Activated naive CD4-positive, alpha-beta T cell treated with anti-CD3 and anti-CD28 coated beads, Interleukin-2, amount 10 ng/mL, durations not matched to agents 7 days and 5 days (primary cell): Measurements from ENCODE around the gene VPS35L.

Experiments used
- CTCF ChIA-PET: fragments of 350-600 bp; sonication (Branson Sonifier 250); formaldehyde crosslinking; loops from one replicate; lab custom pipeline; 2021; ENCODE audit warnings: antibody characterized with exemption; lab: Charles Lee
- DNase-seq: peaks from one replicate; pipeline ENCODE4 v3.0.0-alpha.2; 2020
- H3K27ac Mint-ChIP-seq: one replicate; pipeline ENCODE4 v1.8.0; 2021; ENCODE audit warnings: mild to moderate bottlenecking, moderate library complexity, mixed read lengths
- H3K27me3 Mint-ChIP-seq: one replicate; pipeline ENCODE4 v1.8.0; 2021; ENCODE audit warnings: mild to moderate bottlenecking, mixed read lengths
- H3K36me3 Mint-ChIP-seq: one replicate; pipeline ENCODE4 v1.8.0; 2021; ENCODE audit warnings: mixed read lengths
- H3K4me1 Mint-ChIP-seq: one replicate; pipeline ENCODE4 v1.8.0; 2021; ENCODE audit warnings: mixed read lengths
- H3K4me3 Mint-ChIP-seq: one replicate; pipeline ENCODE4 v1.8.0; 2021; ENCODE audit warnings: mild to moderate bottlenecking, moderate library complexity, mixed read lengths
- H3K9me3 Mint-ChIP-seq: one replicate; pipeline ENCODE4 v1.8.0; 2021; ENCODE audit warnings: mixed read lengths

The VPS35L gene

DNA sequence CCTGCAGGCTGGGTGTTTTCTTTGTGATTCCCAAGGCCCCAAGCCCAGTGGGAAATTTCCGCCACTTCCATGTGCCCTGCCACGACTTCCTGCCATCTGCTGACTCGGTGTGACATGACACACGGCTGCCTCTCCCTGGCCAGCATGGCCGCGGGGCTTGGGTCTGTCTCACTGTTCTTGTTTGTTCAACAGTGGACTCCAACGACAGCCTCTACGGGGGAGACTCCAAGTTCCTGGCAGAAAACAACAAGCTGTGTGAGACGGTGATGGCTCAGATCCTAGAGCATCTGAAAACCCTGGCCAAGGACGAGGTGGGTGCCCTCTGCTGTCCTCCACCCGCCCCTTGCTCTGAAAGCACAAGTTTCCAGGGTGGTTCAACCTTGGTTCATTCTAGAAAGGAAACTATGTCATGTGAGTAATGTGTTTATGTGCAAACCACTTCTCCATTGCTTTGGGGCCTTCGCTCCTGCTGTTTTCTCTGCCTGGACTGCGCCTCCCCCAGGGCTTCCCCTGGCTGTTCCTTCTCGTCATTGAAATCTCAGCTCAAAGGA, 135.7 kb downstream of the VPS35L start:
- CTCF ChIA-PET: interaction anchor here (1.1 kb wide), 2 partner anchors 17 to 195 kb away, joined by 3 read pairs; no protein-coding TSS in a partner anchor
- H3K27ac Mint-ChIP-seq: no peak overlapping the region
- peaks cover 50% of the 10 kb centered on the region for H3K4me1 Mint-ChIP-seq
- H3K36me3 Mint-ChIP-seq: peaks cover 33% of the 10 kb centered on the region
- no peak for DNase-seq
- no peaks in the 10 kb centered on the region for H3K27me3 Mint-ChIP-seq
- no peak overlapping the region for H3K4me3 Mint-ChIP-seq
- no peaks in the 10 kb centered on the region for H3K9me3 Mint-ChIP-seq

DNA sequence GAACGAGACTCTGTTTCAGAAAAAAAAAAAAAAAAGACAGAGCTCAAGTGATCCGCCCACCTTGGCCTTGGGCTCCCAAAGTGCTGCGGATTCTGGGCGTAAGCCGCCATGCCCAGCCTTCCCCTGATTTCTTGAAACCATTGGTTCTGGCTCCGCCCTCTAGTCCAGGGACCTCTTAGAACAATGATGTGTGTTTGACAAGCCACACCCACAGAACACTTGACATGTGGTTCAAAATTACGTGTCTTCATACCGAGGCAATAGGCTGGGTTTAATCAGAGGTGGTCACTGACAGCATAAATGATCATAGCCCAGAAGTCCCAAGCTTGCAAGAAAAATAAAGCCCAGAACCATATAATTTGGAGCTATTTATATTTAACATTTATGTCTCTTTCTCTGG, 139.5 kb downstream of the VPS35L start:
- no peak overlapping the region for H3K4me3 Mint-ChIP-seq
- peaks cover 56% of the 10 kb centered on the region for H3K4me1 Mint-ChIP-seq
- no peak for DNase-seq
- H3K36me3 Mint-ChIP-seq: peaks cover 40% of the 10 kb centered on the region
- no peaks in the 10 kb centered on the region for H3K9me3 Mint-ChIP-seq
- CTCF ChIA-PET: no interaction called here
- no peaks in the 10 kb centered on the region for H3K27me3 Mint-ChIP-seq
- H3K27ac Mint-ChIP-seq: peak overlapping the region; percentile 28

DNA sequence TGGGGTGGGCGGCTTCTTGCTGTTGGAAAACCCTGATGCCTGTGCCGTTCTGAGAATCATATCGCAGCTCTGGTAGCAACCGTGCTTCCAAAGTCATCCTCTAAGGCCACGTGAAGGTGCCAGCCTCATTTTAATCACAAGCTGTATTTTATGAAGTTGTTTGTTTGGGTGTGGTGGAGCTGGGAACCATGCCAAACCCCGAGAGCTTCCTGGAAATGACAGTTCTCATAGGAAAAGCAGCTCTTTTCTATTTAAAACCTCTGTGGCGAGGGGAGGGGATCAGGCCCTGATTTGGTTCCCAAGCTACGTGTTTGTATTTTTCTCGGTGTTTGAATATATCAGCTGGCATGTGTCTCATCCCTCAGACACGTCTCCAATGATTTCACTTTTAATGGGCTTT, 140.8 kb downstream of the VPS35L start:
- Mint-ChIP-seq H3K36me3 (peaks cover 49% of the 10 kb centered on the region), H3K27me3 (no peaks in the 10 kb centered on the region), H3K4me1 (peaks cover 47% of the 10 kb centered on the region), H3K9me3 (no peaks in the 10 kb centered on the region), H3K27ac (peak overlapping the region; percentile 81), H3K4me3 (no peak overlapping the region)
- CTCF ChIA-PET: no interaction called here
- peak; percentile 75 for DNase-seq

DNA sequence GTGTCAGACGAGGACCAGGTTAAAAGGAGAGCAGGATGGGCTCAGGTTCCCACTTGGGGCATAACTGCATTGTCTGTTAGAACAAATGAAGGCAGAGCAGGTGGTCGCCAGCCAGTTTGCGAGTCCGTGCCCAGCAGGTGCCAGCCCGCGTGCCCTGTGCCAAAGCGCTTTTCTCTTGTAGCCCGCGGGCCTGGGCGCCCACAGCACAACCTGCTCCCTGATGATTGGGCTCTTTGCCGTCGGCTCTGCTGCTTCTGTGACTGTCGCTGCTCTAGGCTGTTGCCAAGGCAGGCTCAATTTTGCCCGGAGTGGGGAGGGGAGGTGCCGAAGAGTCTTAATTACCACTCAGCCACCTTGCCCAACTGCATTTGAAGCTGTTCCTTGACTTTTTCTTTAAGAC, 141.5 kb downstream of the VPS35L start:
- Mint-ChIP-seq H3K27me3 (no peaks in the 10 kb centered on the region), H3K4me3 (no peak overlapping the region), H3K27ac (peak overlapping the region; percentile 81), H3K4me1 (peaks cover 44% of the 10 kb centered on the region), H3K9me3 (no peaks in the 10 kb centered on the region), H3K36me3 (peaks cover 52% of the 10 kb centered on the region)
- CTCF ChIA-PET: no interaction called here
- no peak for DNase-seq

DNA sequence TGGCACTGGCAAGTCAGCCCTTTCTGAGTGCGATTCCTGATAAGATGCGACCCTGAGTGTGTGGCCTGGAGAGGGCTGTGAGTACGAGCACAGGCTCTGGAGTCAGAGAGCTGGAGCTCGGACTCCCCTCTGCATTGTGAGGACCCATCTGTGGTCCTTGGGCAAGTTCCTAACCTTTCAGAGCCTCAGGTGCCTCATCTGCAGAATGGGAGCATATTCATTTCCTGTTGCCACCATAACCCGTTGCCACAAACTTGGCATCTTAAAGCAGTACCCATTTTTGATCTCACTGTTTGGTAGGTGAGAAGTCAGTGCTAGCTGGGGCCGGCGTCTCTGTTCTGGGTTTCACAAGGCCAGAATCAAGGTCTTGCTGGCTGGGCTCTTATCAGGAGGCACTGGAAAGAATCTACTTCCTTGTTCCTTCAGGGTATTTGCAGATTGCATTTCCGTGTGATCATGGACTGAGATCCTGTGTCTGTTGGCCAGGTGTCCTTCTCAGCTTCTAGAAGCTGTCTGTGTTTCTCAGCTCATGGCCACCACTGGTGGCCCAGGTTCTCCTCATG, 142.3 kb downstream of the VPS35L start:
- Mint-ChIP-seq H3K27me3 (no peaks in the 10 kb centered on the region), H3K9me3 (no peaks in the 10 kb centered on the region), H3K4me3 (no peak overlapping the region), H3K27ac (no peak overlapping the region), H3K36me3 (peaks cover 54% of the 10 kb centered on the region), H3K4me1 (peaks cover 44% of the 10 kb centered on the region)
- no peak for DNase-seq
- CTCF ChIA-PET: no interaction called here

DNA sequence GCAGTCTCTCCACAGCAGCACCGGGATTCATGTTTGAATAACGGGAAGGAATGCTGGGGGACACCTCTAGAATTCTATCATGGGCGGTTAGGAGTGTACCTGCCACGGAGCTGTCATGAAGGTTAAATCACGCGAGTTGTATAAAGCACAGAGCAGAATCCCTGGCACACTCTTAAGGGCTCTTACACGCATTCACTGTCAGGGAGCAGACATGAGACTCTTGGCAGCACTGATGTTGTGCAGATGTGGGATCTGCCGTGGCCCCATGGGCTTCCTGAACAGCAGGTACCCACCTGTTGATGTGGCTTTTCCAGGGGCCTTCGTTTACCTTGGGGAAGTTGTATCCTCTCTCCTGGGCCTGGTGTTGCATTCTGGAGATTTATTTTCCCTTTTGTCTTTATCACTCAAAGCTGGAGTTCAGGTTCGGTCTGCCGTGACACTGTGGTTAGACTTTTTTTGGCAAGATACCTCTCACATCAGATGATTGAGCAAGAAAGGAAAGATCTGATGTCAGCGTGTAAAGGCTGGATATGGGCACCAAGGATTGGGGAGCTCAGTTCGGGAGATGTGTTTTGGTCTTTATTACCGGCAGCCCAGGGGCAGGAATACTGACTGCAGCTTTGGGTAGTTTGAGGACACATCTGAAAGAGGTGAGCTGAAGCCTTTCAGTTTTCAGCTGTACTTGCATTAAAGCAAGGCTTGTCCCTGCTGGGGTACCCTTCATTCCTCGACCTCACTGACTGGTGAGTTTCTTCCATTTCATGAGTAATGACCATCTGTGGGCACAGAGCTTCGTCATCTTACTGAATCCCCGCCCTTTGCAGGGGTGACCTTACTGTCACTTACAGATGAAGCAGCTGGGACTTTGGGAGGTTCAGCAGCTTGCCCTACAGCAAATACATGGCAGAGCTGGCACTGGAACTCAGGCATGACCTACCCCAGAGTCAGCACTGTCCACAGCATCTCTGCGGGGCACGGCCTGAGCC, 143.3 kb downstream of the VPS35L start:
- H3K36me3 Mint-ChIP-seq: peaks cover 59% of the 10 kb centered on the region
- H3K4me1 Mint-ChIP-seq: peaks cover 44% of the 10 kb centered on the region
- H3K27me3 Mint-ChIP-seq: no peaks in the 10 kb centered on the region
- DNase-seq: no peak
- CTCF ChIA-PET: no interaction called here
- H3K4me3 Mint-ChIP-seq: no peak overlapping the region
- no peaks in the 10 kb centered on the region for H3K9me3 Mint-ChIP-seq
- H3K27ac Mint-ChIP-seq: peak overlapping the region; percentile 12

DNA sequence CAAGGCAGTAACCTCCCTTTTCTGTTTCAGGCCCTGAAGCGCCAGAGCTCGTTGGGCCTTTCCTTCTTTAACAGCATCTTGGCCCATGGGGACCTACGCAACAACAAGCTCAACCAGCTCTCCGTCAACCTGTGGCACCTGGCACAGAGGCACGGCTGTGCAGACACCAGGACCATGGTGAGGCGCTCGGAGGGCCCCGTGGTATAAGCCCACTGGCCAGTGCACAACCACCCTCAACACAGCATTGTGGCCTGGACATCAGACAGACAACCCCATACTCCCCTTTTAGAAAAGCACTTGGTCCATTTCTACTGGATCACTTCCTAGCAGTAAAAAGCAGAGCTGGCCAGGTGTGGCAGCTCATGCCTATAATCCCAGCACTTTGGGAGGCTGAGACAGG, 144.0 kb downstream of the VPS35L start:
- DNase-seq: no peak
- peaks cover 41% of the 10 kb centered on the region for H3K4me1 Mint-ChIP-seq
- H3K9me3 Mint-ChIP-seq: no peaks in the 10 kb centered on the region
- CTCF ChIA-PET: no interaction called here
- H3K36me3 Mint-ChIP-seq: peaks cover 63% of the 10 kb centered on the region
- H3K4me3 Mint-ChIP-seq: no peak overlapping the region
- H3K27ac Mint-ChIP-seq: no peak overlapping the region
- H3K27me3 Mint-ChIP-seq: no peaks in the 10 kb centered on the region

DNA sequence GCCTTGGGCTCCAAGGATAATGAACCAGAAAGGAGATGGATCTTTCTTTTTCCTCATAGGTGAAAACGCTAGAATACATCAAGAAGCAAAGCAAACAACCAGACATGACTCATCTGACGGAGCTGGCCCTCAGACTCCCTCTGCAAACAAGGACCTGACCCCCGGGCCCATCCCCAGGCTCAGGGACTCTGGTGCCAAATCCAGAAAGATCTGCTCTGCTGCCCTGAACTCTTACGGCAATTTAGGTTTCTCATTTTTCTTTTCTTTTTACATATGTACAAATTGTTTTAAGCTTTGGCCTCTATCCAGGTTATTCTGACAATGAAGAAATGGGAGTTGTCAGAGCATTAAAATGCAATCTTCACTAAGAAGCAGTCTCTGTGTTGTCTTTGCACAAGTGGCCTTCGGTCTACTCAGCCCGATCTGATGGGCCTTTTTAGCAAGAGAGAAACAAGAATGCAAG, 144.8 kb downstream of the VPS35L start:
- CTCF ChIA-PET: no interaction called here
- Mint-ChIP-seq H3K9me3 (no peaks in the 10 kb centered on the region), H3K27ac (peak overlapping the region; percentile 33), H3K27me3 (no peaks in the 10 kb centered on the region), H3K4me1 (peaks cover 36% of the 10 kb centered on the region), H3K4me3 (no peak overlapping the region), H3K36me3 (peaks cover 59% of the 10 kb centered on the region)
- DNase-seq: no peak

DNA sequence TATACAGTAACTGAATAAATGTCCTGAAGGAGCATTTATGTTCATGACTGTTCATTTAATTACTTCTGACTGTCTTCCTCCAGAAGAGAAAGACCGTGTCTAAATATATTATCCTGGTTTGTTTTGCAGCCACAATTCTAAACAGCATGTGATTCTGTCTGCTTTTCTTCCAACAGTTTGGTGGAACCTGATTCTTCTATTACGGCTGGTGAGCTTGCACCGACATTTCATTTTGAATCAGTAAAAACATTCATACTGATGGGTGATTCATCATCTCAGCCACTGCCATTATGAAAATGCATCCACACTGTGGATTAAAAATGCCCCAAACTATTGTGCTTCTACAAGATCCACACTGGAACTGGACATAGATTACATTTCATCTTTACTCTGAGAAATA, 145.6 kb downstream of the VPS35L start:
- no peak overlapping the region for H3K27ac Mint-ChIP-seq
- CTCF ChIA-PET: no interaction called here
- no peaks in the 10 kb centered on the region for H3K9me3 Mint-ChIP-seq
- H3K4me1 Mint-ChIP-seq: peaks cover 30% of the 10 kb centered on the region
- no peak for DNase-seq
- H3K4me3 Mint-ChIP-seq: no peak overlapping the region
- no peaks in the 10 kb centered on the region for H3K27me3 Mint-ChIP-seq
- peaks cover 63% of the 10 kb centered on the region for H3K36me3 Mint-ChIP-seq

DNA sequence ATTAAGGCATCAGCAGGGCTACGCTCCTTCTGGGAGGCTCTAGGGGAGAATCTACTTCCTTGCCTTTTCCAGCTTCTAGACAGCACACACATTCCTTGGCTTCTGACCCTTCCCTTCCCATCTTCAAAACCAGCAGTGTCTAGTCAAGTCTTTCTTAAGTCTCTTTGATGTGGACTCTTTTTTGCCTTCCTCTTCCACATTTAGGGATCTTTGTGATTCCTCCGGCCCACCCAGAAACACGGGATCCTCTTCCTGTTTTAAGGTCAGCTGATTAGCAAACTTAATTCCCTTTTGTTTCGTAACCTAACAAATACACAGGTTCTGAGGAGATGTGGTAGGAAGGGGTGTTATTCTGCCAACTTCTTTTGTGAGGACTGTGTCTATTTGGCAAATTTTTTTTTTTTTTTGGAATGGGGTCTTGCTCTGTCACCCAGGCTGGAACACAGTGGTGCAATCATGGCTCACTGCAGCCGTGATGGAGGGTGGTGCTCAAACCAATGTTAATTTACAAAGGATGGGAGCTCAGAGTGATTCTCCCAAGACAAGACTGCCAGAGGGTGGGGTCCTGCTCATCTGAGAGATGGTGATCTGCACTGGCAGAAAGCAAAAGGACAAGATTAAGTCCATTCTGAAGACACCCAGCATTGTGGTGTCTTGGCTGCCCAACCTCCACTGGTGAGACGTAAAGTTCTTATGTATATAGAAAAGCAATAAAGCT, 147.8 kb downstream of the VPS35L start:
- Mint-ChIP-seq H3K4me1 (peaks cover 8% of the 10 kb centered on the region), H3K36me3 (peaks cover 54% of the 10 kb centered on the region), H3K4me3 (no peak overlapping the region), H3K27me3 (no peaks in the 10 kb centered on the region), H3K9me3 (no peaks in the 10 kb centered on the region), H3K27ac (peak overlapping the region; percentile 11)
- CTCF ChIA-PET: interaction anchor here (1.0 kb wide), 1 partner anchor 670 kb away, joined by 3 read pairs; no protein-coding TSS in a partner anchor
- DNase-seq: no peak

DNA sequence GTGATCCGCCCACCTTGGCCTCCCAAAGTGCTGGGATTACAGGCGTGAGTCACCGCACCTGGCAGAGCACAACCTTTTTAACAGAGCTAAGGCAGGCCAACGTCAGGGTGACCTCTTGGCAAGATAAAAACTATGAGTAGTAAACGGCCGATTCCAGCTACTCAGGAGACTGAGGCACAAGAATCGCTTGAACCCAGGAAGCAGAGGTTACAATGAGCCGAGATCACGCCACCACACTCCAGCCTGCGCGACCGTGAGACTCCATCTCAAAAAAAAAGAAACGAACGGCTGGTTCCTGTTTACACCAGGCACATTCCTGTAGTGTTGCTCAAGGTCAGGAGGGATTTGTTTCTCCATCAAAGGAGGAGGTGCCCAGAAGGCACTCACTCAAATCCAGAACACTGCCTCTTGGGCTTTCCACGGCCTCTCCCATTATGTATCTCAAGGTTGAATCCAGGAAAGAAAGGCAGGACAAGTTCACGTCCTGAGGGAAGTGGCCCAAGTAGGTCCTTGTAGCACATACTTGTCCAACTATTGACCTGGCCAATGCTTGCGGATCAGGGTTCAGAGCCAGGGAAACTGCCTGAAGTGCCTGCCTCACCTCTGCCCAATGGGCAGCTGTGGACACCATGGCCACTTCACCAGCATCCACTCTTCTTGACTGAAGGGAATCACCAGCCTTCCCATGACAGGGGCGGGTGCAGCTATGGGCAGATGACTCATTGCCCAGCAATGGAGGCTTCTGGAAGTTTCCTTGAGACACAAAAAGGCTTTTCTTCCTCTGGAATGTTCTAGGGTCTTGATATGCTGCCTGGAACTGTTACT, 149.0 kb downstream of the VPS35L start:
- H3K36me3 Mint-ChIP-seq: peaks cover 52% of the 10 kb centered on the region
- no peak overlapping the region for H3K4me3 Mint-ChIP-seq
- no peaks in the 10 kb centered on the region for H3K4me1 Mint-ChIP-seq
- DNase-seq: no peak
- H3K9me3 Mint-ChIP-seq: no peaks in the 10 kb centered on the region
- CTCF ChIA-PET: no interaction called here
- H3K27me3 Mint-ChIP-seq: no peaks in the 10 kb centered on the region
- H3K27ac Mint-ChIP-seq: no peak overlapping the region

DNA sequence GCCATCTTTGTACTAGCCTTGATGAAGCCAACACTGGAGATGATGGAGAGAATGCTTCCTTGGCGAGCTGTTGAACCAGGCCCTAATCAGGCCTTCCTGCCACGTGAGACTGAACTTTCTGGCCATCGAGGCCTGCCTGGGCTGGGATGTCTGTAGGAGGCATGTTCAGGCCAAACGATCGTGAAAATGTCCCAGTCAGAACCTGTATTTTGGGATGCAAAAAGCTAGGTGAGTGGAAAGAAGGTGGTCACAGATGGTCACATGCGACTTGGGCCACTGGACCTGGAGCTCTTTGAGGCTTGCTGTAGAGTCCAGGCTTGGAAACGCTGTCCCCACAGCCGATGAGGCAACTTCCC, 149.6 kb downstream of the VPS35L start:
- CTCF ChIA-PET: no interaction called here
- Mint-ChIP-seq H3K27me3 (no peaks in the 10 kb centered on the region), H3K4me1 (no peaks in the 10 kb centered on the region), H3K27ac (no peak overlapping the region), H3K36me3 (peaks cover 53% of the 10 kb centered on the region), H3K9me3 (no peaks in the 10 kb centered on the region), H3K4me3 (no peak overlapping the region)
- no peak for DNase-seq

DNA sequence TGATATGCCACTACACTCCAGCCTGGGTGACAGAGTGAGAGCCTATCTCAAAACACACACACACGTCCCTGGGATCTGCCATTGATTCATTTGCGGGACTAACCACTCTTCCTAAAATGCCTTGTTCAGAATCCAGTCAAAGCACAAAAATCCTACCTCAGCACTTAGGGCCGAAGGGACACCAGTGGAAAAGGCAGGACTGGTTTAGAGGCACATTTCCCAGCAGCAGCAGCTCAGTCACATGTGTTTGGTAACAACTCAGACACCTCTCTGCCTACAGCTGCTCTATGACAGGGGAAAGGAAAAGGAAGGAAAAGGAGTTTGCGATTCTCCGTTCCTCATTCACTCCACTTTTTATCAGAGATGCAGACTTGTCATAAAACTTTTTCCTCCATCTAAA, 150.3 kb downstream of the VPS35L start:
- H3K4me1 Mint-ChIP-seq: no peaks in the 10 kb centered on the region
- CTCF ChIA-PET: interaction anchor here (0.7 kb wide), 2 partner anchors 16 to 196 kb away, joined by 3 read pairs; no protein-coding TSS in a partner anchor

More for the DNA sequence above, 150.3 kb downstream of the VPS35L start:
- Mint-ChIP-seq H3K4me3 (no peak overlapping the region), H3K9me3 (no peaks in the 10 kb centered on the region), H3K36me3 (peaks cover 47% of the 10 kb centered on the region), H3K27me3 (no peaks in the 10 kb centered on the region), H3K27ac (no peak overlapping the region)
- DNase-seq: no peak
